ENCODE results near the gene UBASH3B. TPM values are rescaled to one million over a fixed set of nuclear protein-coding genes. Genes with fewer than 3 reads are reported as not detected.

UBASH3B gene
- total RNA-seq, 1 experiment from 2014 or later, result 8.0 TPM

DNA sequence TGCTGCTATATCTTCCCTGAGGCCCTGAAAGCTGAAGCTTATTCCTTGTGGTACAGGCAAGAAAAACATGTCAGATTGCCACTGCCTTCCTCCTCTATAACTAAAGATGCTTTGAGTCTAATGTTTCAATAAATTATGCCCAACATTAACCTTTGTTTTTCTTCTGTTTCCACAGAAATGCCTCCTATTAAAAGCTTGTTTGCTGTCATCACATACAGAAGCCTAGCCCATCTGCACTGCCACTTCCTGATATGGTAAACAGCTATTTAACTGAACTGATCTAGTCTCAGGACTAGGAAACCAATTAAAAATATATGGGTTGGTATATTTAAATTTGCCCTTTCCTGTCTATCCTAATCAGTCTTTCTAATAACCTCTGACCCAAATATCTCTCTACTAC is 165.6 kb downstream of the UBASH3B start:
- no peak overlapping the region for H4K5ac ChIP-seq (ENCODE audit: insufficient read length, low read depth, low read length)
- H2AFZ ChIP-seq (ENCODE audit: low read length), result no peak overlapping the region
- peaks cover 4 to 9% of the 10 kb centered on the region in 2 experiments for H3K4me1 Mint-ChIP-seq
- no peaks in the 10 kb centered on the region; the same call in 1 of the 2 replicates for H3K4me1 ChIP-seq (ENCODE audit: insufficient read depth, low read length)
- H3K9ac ChIP-seq (ENCODE audit: extremely low read depth, insufficient read length, low read length), result no peak overlapping the region
- H2BK20ac ChIP-seq (ENCODE audit: low read depth, low read length, poor library complexity, severe bottlenecking), result no peak overlapping the region
- no peak overlapping the region for H3K56ac ChIP-seq (ENCODE audit: insufficient read length, low read depth, low read length)
- H2BK15ac ChIP-seq (ENCODE audit: low read depth, low read length), result no peak overlapping the region
- DNase-seq, result no peak
- H3K27ac Mint-ChIP-seq, result no peak overlapping the region; a peak in 1 of 7 replicates
- TF ChIP-seq, protein P1, sequence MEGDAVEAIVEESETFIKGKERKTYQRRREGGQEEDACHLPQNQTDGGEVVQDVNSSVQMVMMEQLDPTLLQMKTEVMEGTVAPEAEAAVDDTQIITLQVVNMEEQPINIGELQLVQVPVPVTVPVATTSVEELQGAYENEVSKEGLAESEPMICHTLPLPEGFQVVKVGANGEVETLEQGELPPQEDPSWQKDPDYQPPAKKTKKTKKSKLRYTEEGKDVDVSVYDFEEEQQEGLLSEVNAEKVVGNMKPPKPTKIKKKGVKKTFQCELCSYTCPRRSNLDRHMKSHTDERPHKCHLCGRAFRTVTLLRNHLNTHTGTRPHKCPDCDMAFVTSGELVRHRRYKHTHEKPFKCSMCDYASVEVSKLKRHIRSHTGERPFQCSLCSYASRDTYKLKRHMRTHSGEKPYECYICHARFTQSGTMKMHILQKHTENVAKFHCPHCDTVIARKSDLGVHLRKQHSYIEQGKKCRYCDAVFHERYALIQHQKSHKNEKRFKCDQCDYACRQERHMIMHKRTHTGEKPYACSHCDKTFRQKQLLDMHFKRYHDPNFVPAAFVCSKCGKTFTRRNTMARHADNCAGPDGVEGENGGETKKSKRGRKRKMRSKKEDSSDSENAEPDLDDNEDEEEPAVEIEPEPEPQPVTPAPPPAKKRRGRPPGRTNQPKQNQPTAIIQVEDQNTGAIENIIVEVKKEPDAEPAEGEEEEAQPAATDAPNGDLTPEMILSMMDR (conservative IDR thresholded peaks at IDR 0.05), result no peak
- H4K8ac ChIP-seq (replicated peaks; ENCODE audit: insufficient read length, low read depth, low read length), result no peak overlapping the region
- H2BK120ac ChIP-seq (ENCODE audit: low read depth, low read length, poor library complexity, severe bottlenecking), result no peak overlapping the region
- H3K4ac ChIP-seq (ENCODE audit: low read depth, low read length), result no peak overlapping the region
- H3K9me3 ChIP-seq (ENCODE audit: control insufficient read depth, low read depth, low read length), result peaks cover 19% of the 10 kb centered on the region
- H2BK5ac ChIP-seq (ENCODE audit: insufficient read length, low read length), result no peak overlapping the region
- no peak overlapping the region for H2BK12ac ChIP-seq (ENCODE audit: insufficient read length, low read depth, low read length)
- peaks cover 66 to 80% of the 10 kb centered on the region in 2 experiments for H3K9me3 Mint-ChIP-seq
- peaks cover 8% of the 10 kb centered on the region for H3K27me3 Mint-ChIP-seq (ENCODE audit: low read depth)
- no peak overlapping the region for H3K18ac ChIP-seq (ENCODE audit: insufficient read length, low read depth, low read length)
- H4K91ac ChIP-seq (ENCODE audit: insufficient read length, low read depth, low read length), result no peak overlapping the region
- no peak overlapping the region for H2AK5ac ChIP-seq (ENCODE audit: insufficient read length, low read length)
- H3K79me2 ChIP-seq (ENCODE audit: insufficient read depth, low read length), result no peaks in the 10 kb centered on the region
- no peak overlapping the region for H3T11ph ChIP-seq (ENCODE audit: low read length)
- H3K27ac ChIP-seq (ENCODE audit: insufficient read length, low read depth, low read length), result no peak overlapping the region
- no peaks in the 10 kb centered on the region for H3K79me1 ChIP-seq (ENCODE audit: insufficient read depth, low read depth, low read length, poor library complexity, severe bottlenecking)
- H4K20me1 ChIP-seq (ENCODE audit: control insufficient read depth, insufficient read depth, insufficient read length), result no peaks in the 10 kb centered on the region
- H3K4me2 ChIP-seq (ENCODE audit: insufficient read depth, insufficient read length, low read length), result no peak overlapping the region
- H3K27me3 ChIP-seq (ENCODE audit: insufficient read depth, low read length), result no peaks in the 10 kb centered on the region
- H3K23ac ChIP-seq (ENCODE audit: insufficient read length, low read depth, low read length), result no peak overlapping the region
- peaks cover 43 to 81% (median 55%) of the 10 kb centered on the region in 3 experiments for H3K36me3 Mint-ChIP-seq (ENCODE audit: insufficient read depth in 1 of 3, low read depth in 3 of 3)
- no peak overlapping the region for H3K14ac ChIP-seq (ENCODE audit: insufficient read depth, low read length)
- no peaks in the 10 kb centered on the region for H3K23me2 ChIP-seq (ENCODE audit: insufficient read length, low read depth, low read length, poor library complexity, severe bottlenecking)
- no peak overlapping the region for H3K4me3 Mint-ChIP-seq
